NCI-H2107 treated with DMSO at 0.1 percent for 48 hours (cell line): Measurements from ENCODE around the gene SLC20A1.
"Not testable (repeated sequence)": the region's sequence is repeated elsewhere in the genome, so short reads cannot be mapped to it uniquely, and the experiment has no call there.

Experiments
- DNase-seq: peaks from one replicate; lab custom pipeline; 2025; ENCODE audit not compliant: unreplicated experiment; lab: John Stamatoyannopoulos, UW

SLC20A1 gene, protein sequence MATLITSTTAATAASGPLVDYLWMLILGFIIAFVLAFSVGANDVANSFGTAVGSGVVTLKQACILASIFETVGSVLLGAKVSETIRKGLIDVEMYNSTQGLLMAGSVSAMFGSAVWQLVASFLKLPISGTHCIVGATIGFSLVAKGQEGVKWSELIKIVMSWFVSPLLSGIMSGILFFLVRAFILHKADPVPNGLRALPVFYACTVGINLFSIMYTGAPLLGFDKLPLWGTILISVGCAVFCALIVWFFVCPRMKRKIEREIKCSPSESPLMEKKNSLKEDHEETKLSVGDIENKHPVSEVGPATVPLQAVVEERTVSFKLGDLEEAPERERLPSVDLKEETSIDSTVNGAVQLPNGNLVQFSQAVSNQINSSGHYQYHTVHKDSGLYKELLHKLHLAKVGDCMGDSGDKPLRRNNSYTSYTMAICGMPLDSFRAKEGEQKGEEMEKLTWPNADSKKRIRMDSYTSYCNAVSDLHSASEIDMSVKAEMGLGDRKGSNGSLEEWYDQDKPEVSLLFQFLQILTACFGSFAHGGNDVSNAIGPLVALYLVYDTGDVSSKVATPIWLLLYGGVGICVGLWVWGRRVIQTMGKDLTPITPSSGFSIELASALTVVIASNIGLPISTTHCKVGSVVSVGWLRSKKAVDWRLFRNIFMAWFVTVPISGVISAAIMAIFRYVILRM

GRCh38 chr2:112645310-112646101, at the start of gene SLC20A1:
SLC20A1 (plus strand) TSS chr2:112645939; CDS start chr2:112646829, 890 bp downstream.
- DNase-seq, result peak; percentile 60

GRCh38 chr2:112597537-112598322, 48.0 kb upstream of the SLC20A1 start:
- DNase-seq, result no peak

GRCh38 chr2:112600634-112601033, 45.1 kb upstream of the SLC20A1 start:
- DNase-seq, result no peak

DNA sequence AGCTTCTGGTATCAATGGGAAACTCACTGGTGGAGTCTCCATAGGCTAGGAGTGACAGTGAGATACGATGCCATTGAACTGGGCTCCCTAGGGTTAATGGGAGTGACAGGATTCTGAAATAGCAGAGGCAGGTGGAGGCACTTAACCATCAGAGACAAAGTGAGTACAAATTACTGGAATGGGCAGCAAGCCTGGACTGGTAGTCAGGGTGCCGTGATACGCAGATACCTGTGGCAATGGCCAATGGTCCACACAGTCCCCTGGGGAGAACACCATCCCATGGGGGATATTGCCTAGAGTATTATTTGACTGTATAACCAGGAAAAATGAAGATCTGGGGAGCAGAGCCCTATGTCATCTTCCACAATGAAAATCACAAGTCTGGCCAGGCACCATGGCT, 44.0 kb upstream of the SLC20A1 start:
- no peak for DNase-seq

- no peak for DNase-seq
Measured at GRCh38 chr2:112602917-112603316, 42.8 kb upstream of the SLC20A1 start.

DNA sequence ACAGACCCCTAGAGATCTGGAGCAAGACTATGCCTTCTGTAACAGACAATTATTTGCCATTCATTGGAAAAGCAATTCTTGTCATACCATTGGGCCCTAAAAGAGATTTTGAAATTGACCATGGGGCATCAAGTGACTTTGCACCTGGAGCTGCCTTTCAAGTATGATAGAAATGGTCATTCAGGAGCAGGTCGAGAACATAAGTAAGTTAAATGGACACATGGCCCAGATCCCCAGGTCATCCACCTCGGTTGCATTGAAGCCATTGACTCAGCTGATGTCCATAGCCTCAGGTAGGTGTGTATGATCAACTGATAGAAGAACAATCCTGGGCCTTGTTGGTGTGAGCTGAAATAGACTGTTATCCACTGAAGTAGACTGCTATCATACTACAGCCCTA, 42.0 kb upstream of the SLC20A1 start:
- no peak for DNase-seq

DNA sequence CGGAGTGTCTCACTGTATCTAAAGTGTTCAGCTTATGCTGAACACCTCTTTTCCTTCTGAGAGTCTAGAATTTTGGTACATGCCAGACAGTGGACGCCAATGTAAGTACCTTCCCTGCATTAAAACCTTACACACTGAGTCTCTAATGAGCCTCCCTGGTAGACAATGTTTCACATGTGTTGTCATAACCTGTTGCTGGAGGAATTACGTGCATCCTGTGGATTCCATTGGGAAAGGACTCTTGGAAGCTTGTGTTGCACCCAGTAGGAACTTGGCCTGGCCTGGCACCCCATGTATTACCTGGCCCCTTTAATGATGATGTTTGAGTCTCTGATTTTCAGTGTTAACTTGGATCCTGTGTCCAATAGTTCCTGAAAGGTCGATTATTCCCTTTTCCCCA, 40.8 kb upstream of the SLC20A1 start:
- DNase-seq, result no peak

DNA sequence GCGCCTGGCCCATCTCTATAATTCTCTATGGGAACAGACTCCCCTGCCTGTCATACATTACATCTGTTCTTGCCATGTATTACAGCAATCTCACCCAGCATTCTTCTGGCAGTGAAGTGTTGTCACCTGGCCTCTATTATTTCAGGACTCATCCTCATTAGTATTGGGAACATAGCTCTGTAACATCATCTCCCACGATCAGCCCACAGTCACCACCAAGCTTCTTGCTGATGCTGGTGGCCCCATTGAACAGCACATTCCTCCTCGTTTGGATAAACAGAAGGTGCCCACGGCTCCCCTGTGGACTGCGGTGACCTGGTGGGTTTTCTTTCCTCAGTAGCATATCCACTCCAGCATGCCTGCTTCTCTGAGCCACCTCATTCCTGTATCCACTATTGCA, 39.8 kb upstream of the SLC20A1 start:
- DNase-seq, result no peak

DNA sequence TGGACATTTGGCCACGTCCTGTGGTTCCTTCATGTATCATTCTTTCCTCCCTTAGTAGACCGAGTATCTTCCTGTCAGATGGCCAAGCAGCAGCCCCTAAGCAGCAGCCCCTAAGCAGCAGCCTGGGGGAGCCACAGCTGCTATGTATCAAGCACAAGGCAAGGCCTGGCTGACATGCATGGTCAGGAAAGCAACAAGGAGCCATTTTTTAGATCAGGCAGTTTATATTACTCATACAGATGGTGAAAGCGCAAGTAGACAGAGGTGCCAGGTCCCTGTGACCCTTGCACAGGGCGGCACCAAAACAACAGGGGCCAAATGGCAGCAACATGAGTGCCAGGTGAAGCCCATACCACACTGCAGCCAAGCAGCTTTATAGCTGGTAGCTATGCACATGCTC, 39.2 kb upstream of the SLC20A1 start:
- DNase-seq, result no peak

GRCh38 chr2:112607680-112608438, 37.9 kb upstream of the SLC20A1 start:
- DNase-seq, result no peak

DNA sequence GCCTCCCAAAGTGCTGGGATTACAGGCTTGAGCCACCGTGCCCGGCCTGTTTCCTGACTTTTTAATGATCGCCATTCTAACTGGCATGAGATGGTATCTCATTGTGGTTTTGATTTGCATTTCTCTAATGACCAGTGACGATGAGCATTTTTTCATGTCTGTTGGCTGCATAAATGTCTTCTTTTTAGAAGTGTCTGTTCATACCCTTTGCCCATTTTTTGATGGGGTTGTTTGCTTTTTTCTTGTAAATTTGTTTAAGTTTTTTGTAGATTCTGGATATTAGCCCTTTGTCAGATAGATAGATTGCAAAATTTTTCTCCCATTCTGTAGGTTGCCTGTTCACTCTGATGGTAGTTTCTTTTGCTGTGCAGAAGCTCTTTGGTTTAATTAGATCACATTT, 36.4 kb upstream of the SLC20A1 start:
- DNase-seq, result not testable (repeated sequence)

- DNase-seq, result not testable (repeated sequence)
Measured at GRCh38 chr2:112612283-112612682, 33.5 kb upstream of the SLC20A1 start.

- no peak for DNase-seq
Measured at GRCh38 chr2:112614201-112614840, 31.4 kb upstream of the SLC20A1 start.

- DNase-seq, result no peak
Measured at GRCh38 chr2:112615051-112615450, 30.7 kb upstream of the SLC20A1 start.

DNA sequence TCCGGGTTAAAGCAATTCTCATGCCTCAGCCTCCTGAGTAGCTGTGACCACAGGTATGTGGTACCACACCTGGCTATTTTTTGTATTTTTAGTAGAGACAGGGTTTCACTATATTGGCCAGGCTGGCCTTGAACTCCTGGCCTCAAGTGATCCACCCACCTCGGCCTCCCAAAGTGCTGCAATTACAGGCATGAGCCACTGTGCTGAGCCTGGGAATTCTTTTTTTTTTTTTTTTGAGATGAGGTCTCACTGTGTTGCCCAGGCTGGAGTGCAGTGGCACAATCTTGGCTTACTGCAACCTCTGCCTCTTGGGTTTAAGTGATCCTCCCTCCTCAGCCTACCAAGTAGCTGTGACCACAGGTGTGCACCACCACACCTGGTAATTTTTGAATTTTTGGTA, 29.9 kb upstream of the SLC20A1 start:
- DNase-seq, result not testable (repeated sequence)

DNA sequence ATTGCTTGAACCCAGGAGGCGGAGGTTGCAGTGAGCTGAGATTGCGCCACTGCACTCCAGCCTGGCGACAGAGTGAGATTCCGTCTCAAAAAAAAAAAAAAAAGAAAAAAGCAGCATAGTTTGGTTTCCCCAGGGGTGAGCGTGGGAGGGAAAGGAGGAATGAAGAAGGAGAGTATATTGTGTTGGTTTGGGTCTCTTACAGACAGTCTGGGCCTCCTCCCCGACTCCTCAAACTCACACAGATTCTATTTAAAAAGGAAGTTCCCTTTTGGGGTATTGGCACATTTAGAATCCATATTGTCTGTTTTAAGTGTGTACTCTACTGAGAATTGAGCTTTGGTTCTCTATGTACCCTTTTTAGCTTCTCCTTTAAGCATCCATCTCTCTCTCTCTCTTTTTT, 27.4 kb upstream of the SLC20A1 start:
- DNase-seq, result no peak

DNA sequence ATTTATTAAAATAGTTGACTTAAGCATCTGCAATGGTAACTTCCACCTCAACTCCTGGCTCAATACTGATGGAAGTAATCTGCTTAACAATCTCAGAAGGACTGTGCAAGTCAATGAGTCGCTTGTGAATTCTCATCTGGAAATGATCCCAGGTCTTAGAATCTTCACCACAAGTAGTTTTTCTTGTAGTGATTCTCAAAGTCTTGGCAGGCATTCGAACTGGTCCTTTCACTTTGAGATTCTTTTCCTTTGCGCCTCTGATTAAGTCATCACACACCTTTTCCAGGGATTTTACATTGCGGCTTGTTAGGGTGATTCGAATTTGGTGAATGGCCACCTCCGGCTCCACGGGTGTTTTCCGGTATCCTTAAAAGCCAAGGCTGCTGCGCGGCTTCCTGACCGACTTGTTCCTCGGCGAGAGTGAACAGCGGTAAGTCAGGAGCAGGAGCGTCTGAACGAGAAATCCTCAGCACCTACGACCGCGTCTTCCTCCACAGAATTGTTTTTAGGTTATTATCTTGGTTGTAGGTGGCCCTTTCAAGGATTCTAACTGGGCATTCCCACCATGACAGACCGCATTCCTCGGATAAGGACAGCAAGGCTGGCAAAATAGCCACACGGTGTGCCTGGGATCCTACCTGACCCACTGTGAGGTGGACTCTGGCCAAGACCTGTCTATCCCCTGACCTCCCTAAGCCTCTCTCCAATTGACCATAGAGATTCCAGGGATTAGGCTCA, 23.8 kb upstream of the SLC20A1 start:
- DNase-seq, result no peak

- no peak for DNase-seq
Measured at GRCh38 chr2:112622528-112622849, 23.2 kb upstream of the SLC20A1 start.
